NT2/D1 (cell line): Measurements from ENCODE around the gene GMDS.

ENCODE experiments used
- YY1 ChIP-seq: IDR thresholded peaks from 2 replicates; pipeline ENCODE4 v1.6.1; 2011; ENCODE audit not compliant: insufficient read length, insufficient read depth
- ZNF274 ChIP-seq: IDR thresholded peaks from 2 replicates; pipeline ENCODE4 v1.6.1; 2011; ENCODE audit warnings: mild to moderate bottlenecking, low read depth, low read length

DNA sequence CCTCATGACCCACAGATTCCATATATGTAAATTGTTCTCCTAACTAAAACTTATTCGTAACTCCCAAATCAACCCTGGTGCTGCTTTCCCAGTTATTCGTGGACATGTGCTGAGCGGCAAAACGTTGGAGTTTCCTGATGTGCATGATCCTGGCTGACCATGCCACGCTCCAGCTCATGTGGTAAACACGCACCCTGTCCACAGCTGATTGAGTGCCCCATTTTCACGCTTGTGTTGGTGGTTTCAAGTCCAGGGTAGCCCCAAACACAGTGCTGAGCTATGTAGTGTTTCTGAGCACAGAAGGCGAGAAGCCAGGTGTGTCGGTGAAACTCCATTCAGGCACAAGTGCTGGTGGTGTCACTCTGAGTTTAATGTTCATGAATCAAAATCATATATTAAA is 654.8 kb downstream of the GMDS start:
- TF ChIP-seq YY1 (no peak), ZNF274 (no peak)
